Measurements from ENCODE around the gene COL28A1. TPM values are rescaled to one million over a fixed set of nuclear protein-coding genes. Genes with fewer than 3 reads are reported as not detected.

The COL28A1 gene
- polyA plus RNA-seq, 4 donors = 9.0 to 13.1 (median 10.7) TPM

DNA sequence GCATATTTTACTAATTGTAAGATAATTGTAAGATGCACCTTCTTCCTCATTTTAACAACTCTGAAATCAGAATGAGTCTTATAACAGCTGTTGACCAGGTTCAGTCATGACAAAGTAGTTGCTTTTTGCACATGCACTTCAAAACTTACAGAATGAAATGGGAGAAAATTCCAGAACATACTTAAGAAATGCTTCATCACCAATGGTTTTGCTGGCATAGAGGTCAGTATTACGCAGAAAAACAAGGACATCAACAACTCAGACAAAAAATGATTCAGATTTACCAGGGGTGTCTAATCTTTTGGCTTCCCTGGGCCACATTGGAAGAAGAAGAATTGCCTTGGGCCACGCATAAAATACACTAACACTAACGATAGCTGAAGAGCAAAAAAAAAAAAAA, 13.3 kb downstream of the COL28A1 start:
- DNase-seq (ENCODE audit: low read depth in 4 of 4, low spot score in 3 of 4) = no peak

DNA sequence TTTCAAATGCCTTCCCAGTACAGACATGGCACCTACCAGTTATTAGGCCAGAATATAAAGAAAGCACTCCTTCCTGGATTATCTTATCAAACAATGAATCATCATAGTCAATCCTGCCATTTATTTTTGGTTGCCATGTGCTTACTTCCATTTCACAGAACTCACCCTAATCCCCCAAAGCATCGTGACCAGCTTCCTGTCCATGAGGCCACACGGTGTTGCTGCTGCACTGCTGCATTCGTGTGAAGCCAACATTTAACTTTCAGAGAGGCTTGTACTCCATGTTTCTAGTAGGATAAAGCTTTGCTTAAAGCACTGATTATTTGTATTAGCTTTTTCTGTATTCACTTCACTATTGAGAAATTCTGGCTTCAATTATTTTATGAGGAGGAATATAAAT, 14.4 kb downstream of the COL28A1 start:
- DNase-seq (ENCODE audit: low read depth in 4 of 4, low spot score in 3 of 4) = no peak

DNA sequence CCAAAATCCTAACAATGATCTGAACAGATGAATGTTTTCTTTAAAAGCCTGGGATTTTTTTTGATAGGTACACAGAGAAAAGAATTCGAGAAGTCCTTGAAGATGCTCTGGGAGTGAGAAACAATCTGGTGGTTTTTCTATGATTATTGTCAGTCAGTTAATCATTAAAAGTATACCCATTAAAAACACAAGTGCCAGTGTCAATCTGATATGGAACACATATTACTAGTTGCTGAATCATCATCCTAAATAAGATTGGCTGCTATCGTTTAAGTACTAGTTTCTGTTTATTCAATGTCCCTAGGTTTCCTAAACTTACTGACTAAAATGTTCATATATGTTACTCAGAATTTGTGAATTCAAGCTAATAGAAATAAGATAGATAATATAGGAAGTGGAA, 16.1 kb downstream of the COL28A1 start:
- DNase-seq (ENCODE audit: low read depth in 4 of 4, low spot score in 3 of 4) = no peak

DNA sequence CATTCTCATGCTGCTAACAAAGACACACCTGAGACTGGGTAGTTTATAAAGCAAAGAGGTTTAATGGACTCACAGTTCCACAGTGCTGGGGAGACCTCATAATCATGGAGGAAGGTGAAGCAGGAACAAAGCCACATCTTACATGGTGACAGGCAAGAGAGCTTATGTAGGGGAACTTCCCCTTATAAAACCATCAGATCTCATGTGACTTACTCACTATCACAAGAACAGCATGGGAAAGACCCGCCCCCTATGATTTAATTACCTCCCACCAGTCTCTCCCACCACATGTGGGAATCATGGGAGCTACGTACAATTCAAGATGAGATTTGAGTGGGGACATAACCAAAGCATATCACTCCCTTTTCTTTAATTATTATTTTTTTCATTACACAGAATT, 16.6 kb downstream of the COL28A1 start:
- no peak for DNase-seq (ENCODE audit: low read depth in 4 of 4, low spot score in 3 of 4)

DNA sequence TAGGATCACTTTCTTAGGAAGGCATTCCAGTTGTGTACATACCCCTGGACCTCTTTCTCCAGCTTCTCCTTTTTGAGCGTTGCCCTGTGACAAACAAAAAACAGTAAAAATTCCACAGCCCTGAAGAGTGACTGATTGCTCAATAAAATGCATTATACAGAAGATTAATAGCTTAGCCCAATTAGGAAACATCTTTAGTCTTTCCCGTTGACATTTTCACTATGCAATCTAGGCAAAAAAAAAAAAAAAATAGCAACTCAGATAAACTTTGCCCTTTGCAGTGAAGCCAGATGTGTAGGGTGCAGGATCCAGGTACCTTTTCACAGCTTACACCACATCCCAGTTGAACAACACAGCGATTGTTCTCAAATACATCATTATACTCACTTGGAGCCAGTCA, 17.9 kb downstream of the COL28A1 start:
- DNase-seq (ENCODE audit: low read depth in 4 of 4, low spot score in 3 of 4) = no peak

DNA sequence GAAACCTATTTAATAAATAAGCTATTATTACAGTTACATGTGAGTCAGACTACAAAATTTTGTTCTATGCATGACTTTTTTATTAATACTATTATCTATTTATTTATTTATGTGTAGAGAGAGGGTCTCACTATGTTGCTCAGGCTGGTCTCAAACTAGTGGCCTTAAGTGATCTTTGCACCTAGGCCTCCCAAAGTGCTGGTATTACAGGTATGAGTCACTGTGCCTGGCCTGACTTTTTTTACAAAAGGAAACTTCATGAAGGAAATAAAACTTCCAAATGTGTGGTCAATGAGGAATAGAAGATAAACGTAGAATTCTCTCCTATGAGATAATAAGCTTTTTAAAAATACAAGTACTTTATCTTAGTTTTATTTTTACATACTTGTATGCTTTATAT, 19.0 kb downstream of the COL28A1 start:
- no peak for DNase-seq (ENCODE audit: low read depth in 4 of 4, low spot score in 3 of 4)

DNA sequence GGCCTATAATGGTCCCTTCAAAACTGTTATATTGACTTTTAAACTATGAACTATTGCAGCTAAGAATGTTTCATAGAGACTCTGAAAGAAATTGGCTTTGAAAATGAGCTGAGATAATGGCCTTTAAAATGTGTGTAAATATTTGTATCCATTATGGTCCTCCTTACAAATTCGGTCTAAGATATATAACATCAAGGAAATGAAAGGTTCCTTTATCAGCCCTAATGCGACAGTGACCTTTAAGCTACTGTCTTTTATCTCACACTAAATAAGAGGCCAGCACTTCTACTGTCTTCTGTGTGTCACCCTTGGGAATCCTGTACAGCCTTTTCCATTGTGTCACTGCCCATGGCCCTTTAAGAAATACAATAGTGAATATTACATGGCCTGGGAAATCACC, 19.5 kb downstream of the COL28A1 start:
- no peak for DNase-seq (ENCODE audit: low read depth in 4 of 4, low spot score in 3 of 4)

DNA sequence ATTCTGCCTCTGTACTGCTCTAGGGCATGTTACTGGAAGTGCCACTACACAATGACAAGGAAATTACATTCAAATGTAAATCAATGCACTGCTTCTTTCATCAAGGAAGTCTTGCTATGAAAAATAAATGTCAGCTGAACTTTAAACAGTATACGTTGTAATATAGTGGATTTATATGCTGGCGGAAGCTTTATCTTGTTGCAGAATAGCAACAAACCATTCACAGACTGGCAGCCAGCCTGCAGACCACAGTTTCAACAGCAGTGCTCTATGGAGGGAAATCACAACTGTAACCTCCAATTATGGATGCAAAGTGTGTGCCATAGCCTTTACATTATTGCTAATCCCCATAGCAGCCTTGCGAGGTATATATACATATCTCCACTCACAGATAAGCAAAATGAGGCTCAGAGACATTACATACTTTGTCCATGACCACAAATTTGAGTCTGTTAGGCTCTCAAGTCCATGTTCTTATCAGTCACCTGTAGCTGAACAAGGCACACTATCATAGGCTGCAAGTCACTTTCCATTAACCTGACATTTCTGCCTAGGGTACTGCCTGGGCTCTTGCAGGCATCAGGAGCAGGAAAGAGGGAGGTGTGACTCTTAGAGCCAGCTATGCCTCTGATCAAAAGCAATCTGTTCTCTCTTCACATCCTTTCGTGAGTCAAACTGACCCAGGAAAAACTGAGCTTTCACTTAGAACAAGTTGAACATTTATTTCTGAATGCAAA, 22.6 kb downstream of the COL28A1 start:
- no peak for DNase-seq (ENCODE audit: low read depth in 4 of 4, low spot score in 3 of 4)

DNA sequence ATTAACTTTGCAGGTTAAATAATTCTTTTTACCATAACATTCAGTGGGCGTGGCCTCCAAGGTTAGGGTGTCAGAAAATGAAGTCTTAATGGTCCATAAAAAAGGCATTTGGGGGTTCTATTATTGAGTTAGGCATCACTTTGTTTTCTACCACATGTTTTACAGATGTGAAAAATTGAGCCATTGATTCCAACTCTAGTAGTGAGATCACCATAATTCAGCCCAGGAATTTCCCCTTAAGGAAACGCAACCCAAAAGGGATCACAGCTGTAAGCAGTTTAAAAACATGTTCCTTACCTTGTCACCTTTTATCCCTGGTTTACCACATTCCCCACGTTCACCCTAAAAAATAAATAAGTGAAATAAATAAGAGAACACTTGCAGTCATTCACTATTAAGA, 24.9 kb downstream of the COL28A1 start:
- DNase-seq (ENCODE audit: low read depth in 4 of 4, low spot score in 3 of 4) = no peak

DNA sequence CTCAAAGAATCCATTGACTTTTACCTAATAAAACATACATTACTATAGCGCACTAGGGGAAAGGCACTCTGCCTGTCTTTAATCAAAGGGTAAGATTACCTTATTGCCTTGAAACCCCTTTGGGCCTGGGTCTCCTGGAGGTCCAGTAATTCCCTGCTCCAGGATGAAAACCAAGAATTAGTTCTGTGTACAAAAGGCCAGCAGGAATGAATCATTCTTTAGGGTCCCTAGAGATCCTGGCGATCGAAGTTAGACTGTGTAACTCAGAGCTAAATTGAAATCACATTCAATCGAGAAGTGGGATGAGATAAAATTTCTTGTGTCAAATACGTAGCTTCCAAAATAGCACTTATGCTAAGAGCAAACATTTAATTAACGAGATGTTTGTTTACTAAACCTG, 29.8 kb downstream of the COL28A1 start:
- DNase-seq (ENCODE audit: low read depth in 4 of 4, low spot score in 3 of 4) = no peak

DNA sequence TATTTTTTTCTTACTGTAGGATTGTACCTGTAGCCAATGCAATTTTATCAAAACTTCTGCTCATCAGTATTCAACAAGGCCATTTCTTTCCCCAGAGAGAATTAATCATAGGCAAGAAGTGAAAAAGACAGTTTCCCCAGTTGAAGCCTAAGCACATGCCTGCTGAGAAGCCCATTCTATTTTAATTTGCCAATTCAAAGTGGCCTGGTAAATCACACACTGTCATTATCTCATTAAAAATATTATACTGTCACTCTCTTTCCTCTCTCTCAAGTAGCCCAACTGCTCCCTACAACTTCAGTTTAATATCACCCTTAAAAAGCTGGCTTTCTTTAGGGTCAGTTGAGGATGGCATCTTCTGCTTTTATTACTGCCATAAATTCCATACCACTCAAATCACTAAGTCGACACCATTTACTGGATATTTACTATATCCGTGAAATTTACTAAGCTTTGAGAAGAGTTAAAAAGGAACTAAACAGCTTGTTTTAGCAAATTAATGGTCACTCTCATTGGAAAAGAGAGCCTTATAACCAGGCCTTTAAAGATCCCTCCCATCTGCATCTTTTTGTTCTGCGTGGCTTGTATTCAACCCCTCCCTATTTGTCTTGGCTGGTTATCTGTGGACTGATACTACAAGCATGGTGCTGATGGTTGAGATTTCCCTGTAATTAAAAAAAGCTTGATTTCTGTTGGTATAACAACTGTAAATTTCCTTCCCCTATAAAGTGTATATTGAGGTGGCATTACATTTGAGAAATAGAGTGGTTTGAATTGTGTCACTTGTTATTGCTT, 30.6 kb downstream of the COL28A1 start:
- DNase-seq (ENCODE audit: low read depth in 4 of 4, low spot score in 3 of 4) = no peak

DNA sequence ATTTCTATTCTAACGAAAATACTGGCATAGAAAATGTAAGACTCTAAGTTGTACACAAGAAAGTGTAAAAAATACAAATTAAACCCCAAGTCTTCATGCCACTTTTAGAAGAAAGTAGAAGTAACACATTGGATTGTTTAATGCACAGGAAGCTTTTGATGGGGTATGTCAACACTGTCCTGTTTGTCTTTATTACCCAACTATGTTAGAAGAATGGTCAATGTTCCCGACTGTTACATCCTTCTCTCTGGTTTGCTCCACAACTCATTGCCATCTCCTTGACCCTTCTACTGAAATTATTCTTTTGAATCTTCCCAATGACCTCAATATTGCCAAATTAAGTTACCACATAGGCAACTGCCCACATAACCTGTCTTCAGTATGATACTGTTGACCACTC, 35.8 kb downstream of the COL28A1 start:
- no peak for DNase-seq (ENCODE audit: low read depth in 4 of 4, low spot score in 3 of 4)

DNA sequence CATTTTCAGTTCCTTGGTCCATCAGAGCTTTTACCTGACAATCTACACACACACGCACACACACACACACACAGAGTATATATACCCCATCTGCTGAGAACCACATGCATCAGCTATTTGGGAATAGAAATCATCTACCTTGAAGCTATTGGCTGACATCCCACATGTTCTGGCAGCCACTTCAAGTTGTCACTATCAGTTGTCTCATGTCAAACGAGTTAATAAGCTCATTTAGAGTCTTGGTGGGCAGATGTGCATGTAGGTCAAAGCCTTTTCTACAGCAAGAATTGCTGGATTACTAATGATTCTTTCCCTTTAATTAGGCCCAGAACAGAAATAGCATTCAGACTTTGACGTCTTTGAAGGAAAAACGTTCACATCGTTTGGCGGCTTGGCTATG, 36.8 kb downstream of the COL28A1 start:
- DNase-seq (ENCODE audit: low read depth in 4 of 4, low spot score in 3 of 4) = no peak

DNA sequence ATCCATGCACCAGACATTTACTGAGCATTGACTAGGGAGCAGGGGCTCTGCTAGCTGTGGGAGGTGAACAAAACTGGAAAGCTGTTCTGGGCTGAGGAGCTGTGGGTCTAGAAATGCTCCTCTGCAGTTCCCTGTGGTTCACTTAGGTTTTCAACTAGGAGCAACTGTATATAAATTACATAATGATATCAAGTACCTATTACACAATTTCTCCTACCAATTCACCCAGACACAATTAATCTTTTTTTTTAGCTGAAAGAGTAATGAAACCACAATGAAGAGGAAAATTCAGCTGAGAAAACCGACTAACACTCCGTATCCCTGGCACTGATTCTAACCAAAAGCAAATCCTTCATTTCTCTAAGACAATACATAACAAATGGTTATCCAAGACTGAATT, 39.4 kb downstream of the COL28A1 start:
- DNase-seq (ENCODE audit: low read depth in 4 of 4, low spot score in 3 of 4) = no peak

DNA sequence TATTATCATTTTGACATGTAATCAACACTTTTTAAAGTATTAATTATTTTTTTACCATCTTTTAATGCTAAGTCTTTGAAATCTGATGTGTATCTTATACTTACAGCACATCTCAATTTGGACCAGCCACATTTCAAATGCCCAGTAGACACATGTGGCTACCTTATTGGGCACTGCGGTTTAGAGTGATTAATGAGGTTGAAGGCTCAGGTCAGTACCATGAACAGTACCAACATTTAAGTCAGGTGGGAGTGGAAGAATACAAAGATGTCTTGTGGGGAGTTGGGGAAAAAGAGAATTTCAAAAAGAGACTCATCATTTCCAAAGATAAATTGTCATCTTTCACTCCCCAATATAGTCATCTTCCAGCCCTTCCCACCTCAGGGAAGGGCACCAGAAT, 40.5 kb downstream of the COL28A1 start:
- DNase-seq (ENCODE audit: low read depth in 4 of 4, low spot score in 3 of 4) = no peak

DNA sequence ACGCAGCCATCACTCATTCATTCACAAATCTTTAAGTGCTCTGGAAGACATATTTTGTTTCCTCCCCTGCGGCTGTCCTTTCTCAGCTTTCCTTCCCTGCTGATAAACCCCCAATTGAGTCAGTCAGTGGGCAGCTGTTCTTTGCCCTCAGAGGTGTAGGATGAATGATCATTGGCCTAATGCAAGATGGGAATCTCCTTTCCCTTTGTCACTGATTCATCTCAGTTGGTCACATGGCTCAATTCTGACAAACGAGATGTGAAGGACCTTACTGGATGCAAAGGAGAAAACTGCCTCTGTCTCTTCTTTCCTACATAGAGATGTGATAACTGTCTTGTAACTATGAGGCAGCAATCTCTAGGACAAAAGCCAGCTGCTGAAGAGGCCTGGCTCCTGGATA, 44.6 kb downstream of the COL28A1 start:
- no peak for DNase-seq (ENCODE audit: low read depth in 4 of 4, low spot score in 3 of 4)

DNA sequence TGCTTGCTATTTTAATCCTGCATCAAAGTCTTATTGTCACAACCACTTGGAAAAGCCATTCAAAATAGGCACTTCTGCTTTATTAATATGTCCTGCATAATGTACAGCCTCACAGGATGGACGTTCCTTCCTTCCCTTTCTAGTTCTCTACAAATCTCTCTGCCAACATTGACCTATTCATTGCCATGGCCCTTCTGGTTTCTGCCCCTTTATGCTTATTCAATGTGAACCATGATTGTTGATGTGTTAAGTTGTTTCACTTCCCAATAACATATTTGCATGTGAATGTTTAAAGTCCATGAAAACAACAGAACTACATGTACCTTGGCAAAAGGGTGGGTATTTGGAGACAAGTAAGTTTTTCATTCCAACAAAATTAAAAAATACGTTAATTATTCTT, 45.7 kb downstream of the COL28A1 start:
- no peak for DNase-seq (ENCODE audit: low read depth in 4 of 4, low spot score in 3 of 4)

DNA sequence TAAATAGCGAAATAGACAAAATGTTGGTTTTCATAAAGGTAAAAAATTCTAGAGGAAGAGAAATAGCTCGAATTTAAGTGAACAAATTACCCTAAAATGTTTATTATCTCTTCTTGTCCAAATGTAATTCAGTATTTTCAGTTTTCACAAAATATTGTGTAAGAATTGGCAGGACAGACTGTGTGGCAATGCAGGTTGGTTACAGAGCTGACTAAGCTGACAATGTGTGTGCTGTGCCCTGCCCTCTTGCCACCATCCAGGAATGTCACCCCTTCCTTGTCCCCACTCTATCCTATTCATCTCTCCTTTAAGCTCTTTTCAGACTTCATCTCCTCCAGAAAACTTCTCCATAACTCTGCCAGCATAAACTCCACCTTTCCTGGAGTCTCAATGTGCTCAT, 46.1 kb downstream of the COL28A1 start:
- no peak for DNase-seq (ENCODE audit: low read depth in 4 of 4, low spot score in 3 of 4)

DNA sequence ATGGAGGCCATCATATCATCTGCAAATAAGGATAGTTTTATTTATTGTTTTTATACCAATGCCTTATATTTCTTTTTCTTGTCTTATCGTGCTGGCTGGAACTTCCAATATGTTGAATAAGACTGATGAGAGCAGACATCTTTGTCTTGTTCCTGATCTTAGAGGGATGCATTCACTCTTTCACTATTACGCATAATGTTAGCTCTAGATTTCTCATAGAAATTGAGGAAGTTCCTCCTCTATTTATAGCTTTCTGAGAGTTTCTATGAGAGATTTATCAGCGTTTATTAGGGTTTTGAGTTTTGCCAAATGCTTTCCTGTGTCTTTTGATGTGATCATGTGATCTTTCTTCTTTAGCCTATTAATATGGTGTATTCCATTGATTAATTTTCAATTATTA, 49.3 kb downstream of the COL28A1 start:
- no peak for DNase-seq (ENCODE audit: low read depth in 4 of 4, low spot score in 3 of 4)

DNA sequence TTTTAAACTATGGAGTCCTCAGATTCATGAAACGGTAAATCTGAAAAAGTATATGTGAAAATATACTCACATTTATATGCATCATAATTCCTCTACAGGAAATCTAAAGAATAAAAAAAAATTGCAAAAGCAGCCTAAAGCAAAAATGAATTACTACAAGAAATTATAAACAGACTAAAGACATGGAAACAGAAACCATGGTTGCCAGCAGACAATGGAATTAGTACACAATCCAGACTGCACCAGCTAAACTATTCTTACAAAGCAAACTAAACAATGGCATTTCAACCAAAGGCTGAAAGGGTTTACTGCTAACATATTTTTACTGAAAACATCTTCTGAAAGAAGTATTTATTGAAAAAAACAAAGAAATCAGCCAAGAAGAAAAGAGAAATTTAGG, 51.6 kb downstream of the COL28A1 start:
- no peak for DNase-seq (ENCODE audit: low read depth in 4 of 4, low spot score in 3 of 4)

DNA sequence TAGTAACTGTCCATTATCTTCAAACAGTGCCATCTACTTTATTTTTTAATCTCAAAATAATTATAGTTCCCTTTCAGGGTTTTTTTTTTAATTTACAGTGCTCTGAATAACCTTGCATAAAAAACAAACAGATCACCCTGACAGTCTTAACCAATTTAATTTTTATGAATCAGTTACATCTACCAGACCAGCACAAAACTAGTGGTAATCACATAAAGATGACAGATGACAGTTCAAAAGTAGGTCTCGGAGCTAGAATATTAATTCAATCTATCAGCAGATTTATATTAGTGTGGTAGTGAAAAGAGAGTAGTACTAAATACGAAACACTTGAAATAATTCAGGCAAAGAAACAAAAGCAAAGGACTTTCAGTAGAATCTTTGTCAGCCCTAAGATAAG, 53.9 kb downstream of the COL28A1 start:
- no peak for DNase-seq (ENCODE audit: low read depth in 4 of 4, low spot score in 3 of 4)

DNA sequence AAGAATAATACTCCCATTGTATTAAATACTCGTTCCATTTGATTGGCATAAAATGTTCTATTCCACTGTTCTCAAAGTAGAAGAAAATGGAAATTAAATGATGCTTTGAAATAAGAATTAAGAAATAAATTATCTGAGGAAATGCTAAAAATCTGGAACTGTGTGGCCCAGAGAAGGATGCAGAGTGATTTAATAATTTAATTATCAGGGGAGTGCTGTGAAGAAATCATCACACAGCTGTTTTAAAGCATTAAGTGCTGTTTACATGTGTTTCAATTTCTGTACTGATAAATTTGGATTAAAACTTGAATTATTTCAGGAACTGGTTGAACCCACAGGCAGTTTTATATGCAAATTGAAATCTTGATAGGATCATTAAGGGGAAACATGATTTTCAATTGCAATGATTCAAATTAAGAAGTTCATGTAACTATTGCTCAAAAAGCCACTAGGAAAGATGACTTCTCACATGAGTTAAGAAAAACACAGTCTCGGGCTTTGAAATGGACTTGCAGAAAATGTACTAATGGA, 56.3 kb downstream of the COL28A1 start:
- DNase-seq (ENCODE audit: low read depth in 4 of 4, low spot score in 3 of 4) = no peak
